ENCODE measurements around the gene SENP8.

SENP8 gene

DNA sequence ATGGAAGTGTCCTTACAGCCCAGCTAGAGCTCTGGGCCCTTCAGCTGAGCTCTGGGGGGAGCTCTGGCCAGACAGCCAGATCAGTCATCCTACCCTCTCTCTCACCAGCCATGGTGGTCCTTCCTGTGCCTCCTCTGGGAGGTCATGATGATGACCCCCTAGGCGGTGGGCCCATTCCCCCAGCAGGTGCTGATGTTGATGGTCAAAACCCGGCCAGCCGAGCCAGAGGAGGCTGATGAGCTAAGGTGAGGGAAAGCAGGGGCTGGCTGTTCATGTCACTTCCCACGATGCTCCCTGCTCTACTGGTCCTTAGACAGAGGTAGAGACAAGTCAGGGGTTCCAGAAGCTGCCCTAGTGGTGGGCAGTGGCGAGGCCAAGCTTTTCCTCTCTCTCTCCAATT lies 44.4 kb downstream of the SENP8 start:
- TF ChIP-seq, protein P1, sequence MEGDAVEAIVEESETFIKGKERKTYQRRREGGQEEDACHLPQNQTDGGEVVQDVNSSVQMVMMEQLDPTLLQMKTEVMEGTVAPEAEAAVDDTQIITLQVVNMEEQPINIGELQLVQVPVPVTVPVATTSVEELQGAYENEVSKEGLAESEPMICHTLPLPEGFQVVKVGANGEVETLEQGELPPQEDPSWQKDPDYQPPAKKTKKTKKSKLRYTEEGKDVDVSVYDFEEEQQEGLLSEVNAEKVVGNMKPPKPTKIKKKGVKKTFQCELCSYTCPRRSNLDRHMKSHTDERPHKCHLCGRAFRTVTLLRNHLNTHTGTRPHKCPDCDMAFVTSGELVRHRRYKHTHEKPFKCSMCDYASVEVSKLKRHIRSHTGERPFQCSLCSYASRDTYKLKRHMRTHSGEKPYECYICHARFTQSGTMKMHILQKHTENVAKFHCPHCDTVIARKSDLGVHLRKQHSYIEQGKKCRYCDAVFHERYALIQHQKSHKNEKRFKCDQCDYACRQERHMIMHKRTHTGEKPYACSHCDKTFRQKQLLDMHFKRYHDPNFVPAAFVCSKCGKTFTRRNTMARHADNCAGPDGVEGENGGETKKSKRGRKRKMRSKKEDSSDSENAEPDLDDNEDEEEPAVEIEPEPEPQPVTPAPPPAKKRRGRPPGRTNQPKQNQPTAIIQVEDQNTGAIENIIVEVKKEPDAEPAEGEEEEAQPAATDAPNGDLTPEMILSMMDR (conservative IDR thresholded peaks at IDR 0.05; ENCODE audit: low read length) = no peak
- no peak for DNase-seq (ENCODE audit: low read depth)

DNA sequence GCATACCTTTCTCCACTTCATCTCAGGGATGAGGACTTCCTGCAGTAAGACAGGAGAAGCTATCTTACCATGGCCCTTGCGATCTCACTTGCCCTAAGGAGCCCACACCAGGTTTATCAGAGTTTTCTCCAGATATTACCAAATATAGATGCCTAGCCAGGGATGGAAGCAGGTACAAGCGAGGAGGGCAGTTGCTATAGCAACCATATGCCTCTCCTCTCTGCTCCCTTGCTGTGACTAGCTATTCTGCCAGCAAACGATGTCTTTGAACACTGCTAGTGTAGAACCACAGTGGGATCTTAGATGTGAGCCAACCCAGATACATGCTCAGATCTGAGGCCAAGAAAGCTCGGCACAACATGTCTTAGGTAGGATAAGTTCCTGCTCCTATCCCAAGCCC lies 45.5 kb downstream of the SENP8 start:
- no peak for DNase-seq (ENCODE audit: low read depth)
- H3K4me3 ChIP-seq (ENCODE audit: low read length) = no peak overlapping the region
- TF ChIP-seq, protein P1 (conservative IDR thresholded peaks at IDR 0.05; ENCODE audit: low read length) = no peak

More for the DNA sequence above, 44.4 kb downstream of the SENP8 start:
- H3K4me3 ChIP-seq (ENCODE audit: low read length) = no peak overlapping the region

DNA sequence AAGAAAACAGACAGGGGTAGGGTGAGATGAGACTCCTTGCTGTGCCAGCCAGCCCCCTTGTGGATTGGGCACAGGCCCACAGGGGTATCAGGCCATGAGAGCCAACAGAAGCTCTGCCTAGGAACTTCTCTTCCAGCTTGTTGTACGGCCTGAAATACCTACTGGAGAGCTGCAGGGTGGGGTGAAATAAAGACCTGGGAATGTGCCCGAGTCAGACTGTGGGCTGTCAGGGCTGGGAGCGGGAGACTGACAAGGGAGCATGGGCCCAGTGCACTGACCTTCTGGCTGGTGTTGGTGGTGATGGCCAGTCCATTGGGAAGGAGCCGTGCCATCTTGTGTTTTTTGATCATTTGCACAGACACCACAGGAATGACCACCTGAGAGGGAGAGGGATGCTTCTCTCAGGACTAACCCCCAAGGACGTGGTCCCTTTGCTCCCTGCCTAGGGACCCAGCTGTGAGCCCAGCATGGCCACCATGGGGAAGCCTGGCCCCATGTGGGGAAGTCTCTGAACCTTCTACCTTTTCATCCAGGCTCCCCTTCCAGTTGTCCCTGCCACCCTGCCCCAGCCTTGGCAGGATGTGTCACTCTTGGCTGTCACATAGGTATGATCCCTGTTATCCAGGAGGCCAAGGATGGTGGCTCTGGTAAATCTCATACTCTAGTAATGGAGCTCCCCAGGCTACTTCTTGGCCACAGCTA lies 48.7 kb downstream of the SENP8 start:
- H3K4me3 ChIP-seq (ENCODE audit: low read length) = no peak overlapping the region
- TF ChIP-seq, protein P1 (conservative IDR thresholded peaks at IDR 0.05; ENCODE audit: low read length) = no peak
- no peak for DNase-seq (ENCODE audit: low read depth)

DNA sequence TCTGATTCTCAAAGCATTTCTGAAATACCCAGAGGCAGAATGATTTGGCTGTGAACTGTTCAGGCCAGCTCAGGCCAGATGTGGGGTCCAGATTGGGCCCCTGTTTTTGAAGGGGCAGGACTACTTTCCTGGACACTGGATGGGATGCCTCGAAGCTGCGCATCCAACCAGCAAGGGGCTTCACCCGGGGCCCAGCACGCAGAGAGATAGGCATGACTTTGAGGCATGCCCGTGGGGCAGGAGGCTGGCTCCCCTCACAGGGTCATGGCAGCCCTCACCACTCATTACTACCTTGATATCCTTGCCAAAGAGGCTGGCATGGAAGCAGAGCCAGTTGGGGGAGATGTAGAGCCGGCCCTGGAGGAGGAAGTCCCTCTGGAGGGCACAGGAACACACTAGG lies 49.2 kb downstream of the SENP8 start:
- TF ChIP-seq, protein P1 (conservative IDR thresholded peaks at IDR 0.05; ENCODE audit: low read length) = no peak
- no peak for DNase-seq (ENCODE audit: low read depth)
- no peak overlapping the region for H3K4me3 ChIP-seq (ENCODE audit: low read length)

DNA sequence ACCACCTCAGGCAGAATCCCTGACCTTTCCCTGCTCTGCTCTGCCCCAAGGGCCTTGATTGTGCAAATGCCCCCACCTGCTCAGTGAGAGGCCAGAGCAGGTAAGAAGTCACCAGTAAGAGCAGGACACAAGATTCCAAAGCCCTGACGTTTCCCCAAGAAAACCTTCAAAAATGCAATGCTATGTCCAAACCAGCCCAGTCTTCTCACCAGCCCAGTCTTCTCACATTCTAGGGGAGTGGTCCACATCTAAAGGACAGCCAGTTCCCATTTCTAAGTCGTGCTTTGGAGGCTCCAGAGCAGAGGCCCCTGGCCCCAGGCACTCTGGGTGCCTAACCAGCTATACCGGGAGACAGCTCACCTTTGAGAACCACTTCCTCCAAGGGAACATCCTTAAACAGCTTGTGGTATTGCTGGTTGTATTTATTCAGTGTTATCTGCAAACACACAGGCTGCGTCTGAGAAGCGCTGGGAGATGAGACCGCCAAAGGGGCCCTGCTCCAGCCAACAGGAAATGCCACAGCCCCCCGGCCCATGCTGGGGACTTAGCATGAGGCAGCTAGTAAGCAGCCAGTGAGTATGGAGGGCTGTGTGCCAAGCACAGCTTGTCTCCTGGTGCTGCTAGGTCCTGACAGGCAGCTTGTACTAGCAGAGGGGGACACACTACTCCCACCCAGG lies 50.1 kb downstream of the SENP8 start:
- TF ChIP-seq, protein P1 (conservative IDR thresholded peaks at IDR 0.05; ENCODE audit: low read length) = no peak
- no peak for DNase-seq (ENCODE audit: low read depth)
- no peak overlapping the region for H3K4me3 ChIP-seq (ENCODE audit: low read length)

DNA sequence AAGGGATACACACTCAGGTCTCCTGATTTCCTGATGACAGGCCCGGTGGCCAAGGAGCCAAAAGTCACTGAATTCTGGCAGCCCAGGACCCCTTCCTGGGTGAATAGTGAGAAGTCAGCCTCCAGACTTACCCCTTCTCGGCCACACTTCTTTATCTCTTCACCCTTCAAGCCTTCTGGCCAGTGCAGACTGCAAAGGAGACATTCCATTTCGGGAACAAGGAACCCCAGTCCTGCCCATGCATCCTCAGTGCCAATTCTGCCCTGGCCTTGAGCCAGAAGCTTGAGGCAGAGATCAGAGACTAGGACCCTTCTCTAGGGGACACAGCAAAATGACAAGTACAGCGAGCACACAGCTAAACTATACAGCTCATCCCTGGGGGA lies 50.6 kb downstream of the SENP8 start:
- DNase-seq (ENCODE audit: low read depth) = no peak
- TF ChIP-seq, protein P1 (conservative IDR thresholded peaks at IDR 0.05; ENCODE audit: low read length) = no peak
- no peak overlapping the region for H3K4me3 ChIP-seq (ENCODE audit: low read length)
